Nephron progenitor cell (in vitro differentiated cells): ENCODE measurements around the gene TIGD2.

ENCODE experiments used
- DNase-seq: peaks from one replicate; pipeline ENCODE4 v3.0.0; 2021
- H3K27ac Mint-ChIP-seq: 2 replicates; pipeline ENCODE4 v1.8.0; 2021; ENCODE audit warnings: mild to moderate bottlenecking, moderate library complexity, mixed read lengths
- H3K27me3 Mint-ChIP-seq: 2 replicates; pipeline ENCODE4 v1.8.0; 2021; ENCODE audit warnings: mild to moderate bottlenecking, low read depth, mixed read lengths; ENCODE audit not compliant: poor library complexity
- H3K36me3 Mint-ChIP-seq: 2 replicates; pipeline ENCODE4 v1.8.0; 2021; ENCODE audit warnings: low read depth, mixed read lengths
- H3K4me1 Mint-ChIP-seq: 2 replicates; pipeline ENCODE4 v1.8.0; 2021; ENCODE audit warnings: mixed read lengths
- H3K4me3 Mint-ChIP-seq: 2 replicates; pipeline ENCODE4 v1.8.0; 2021; ENCODE audit warnings: mild to moderate bottlenecking, moderate library complexity, mixed read lengths
- H3K9me3 Mint-ChIP-seq: 2 replicates; pipeline ENCODE4 v1.8.0; 2021; ENCODE audit warnings: mild to moderate bottlenecking, moderate library complexity, mixed read lengths
- CTCF ChIP-seq: fragments of 200-600 bp; sonication (generic); IDR thresholded peaks from 2 replicates; pipeline ENCODE4 v1.5.0; 2021; ENCODE audit warnings: antibody characterized with exemption

The TIGD2 gene

GRCh38 chr4:89072921-89073320 is 38.4 kb upstream of the TIGD2 start:
- Mint-ChIP-seq H3K36me3 (peaks cover 11% of the 10 kb centered on the region), H3K9me3 (peaks cover 18% of the 10 kb centered on the region)

GRCh38 chr4:89077761-89078160 is 33.6 kb upstream of the TIGD2 start:
- Mint-ChIP-seq H3K27ac (no peak overlapping the region), H3K9me3 (peaks cover 51% of the 10 kb centered on the region), H3K27me3 (no peaks in the 10 kb centered on the region), H3K4me1 (no peaks in the 10 kb centered on the region), H3K4me3 (no peak overlapping the region), H3K36me3 (peaks cover 22% of the 10 kb centered on the region)
- no peak for DNase-seq
- no peak for TF ChIP-seq CTCF

More at GRCh38 chr4:89072921-89073320, 38.4 kb upstream of the TIGD2 start:
- no peaks in the 10 kb centered on the region for H3K27me3 Mint-ChIP-seq
- no peak overlapping the region for H3K27ac Mint-ChIP-seq
- H3K4me3 Mint-ChIP-seq: no peak overlapping the region
- DNase-seq: no peak
- H3K4me1 Mint-ChIP-seq: peaks cover 2% of the 10 kb centered on the region
- no peak for TF ChIP-seq CTCF

- Mint-ChIP-seq H3K36me3 (peaks cover 22% of the 10 kb centered on the region), H3K27ac (no peak overlapping the region), H3K27me3 (no peaks in the 10 kb centered on the region), H3K9me3 (peaks cover 57% of the 10 kb centered on the region), H3K4me3 (no peak overlapping the region), H3K4me1 (no peaks in the 10 kb centered on the region)
- DNase-seq: no peak
- TF ChIP-seq CTCF: no peak
Observed at GRCh38 chr4:89078300-89078699, 33.0 kb upstream of the TIGD2 start.

- no peak for TF ChIP-seq CTCF
- no peak for DNase-seq
- Mint-ChIP-seq H3K4me1 (no peaks in the 10 kb centered on the region), H3K9me3 (no peaks in the 10 kb centered on the region), H3K27me3 (peaks cover 15% of the 10 kb centered on the region), H3K4me3 (no peak overlapping the region), H3K27ac (no peak overlapping the region), H3K36me3 (no peaks in the 10 kb centered on the region)
Observed at GRCh38 chr4:89099034-89099433, 12.3 kb upstream of the TIGD2 start.

- Mint-ChIP-seq H3K36me3 (no peaks in the 10 kb centered on the region), H3K27me3 (peaks cover 15% of the 10 kb centered on the region), H3K9me3 (no peaks in the 10 kb centered on the region), H3K27ac (no peak overlapping the region), H3K4me3 (no peak overlapping the region), H3K4me1 (no peaks in the 10 kb centered on the region)
- no peak for TF ChIP-seq CTCF
- DNase-seq: no peak
Observed at GRCh38 chr4:89099471-89099870, 11.9 kb upstream of the TIGD2 start.

- no peak for TF ChIP-seq CTCF
- no peaks in the 10 kb centered on the region for H3K36me3 Mint-ChIP-seq
- H3K4me1 Mint-ChIP-seq: no peaks in the 10 kb centered on the region
- H3K27me3 Mint-ChIP-seq: peaks cover 19% of the 10 kb centered on the region
- H3K4me3 Mint-ChIP-seq: no peak overlapping the region
- no peaks in the 10 kb centered on the region for H3K9me3 Mint-ChIP-seq
- no peak for DNase-seq
- H3K27ac Mint-ChIP-seq: no peak overlapping the region
Observed at GRCh38 chr4:89100853-89101252, 10.5 kb upstream of the TIGD2 start.
